Stimulated activated naive B cell treated with anti-CD40 and anti-IgM and Interleukin-4, amounts not matched to agents 10 μg/mL and 1 μg/mL and 100 μg/mL, for 72 hours (primary cell): ENCODE data around the gene TUBA1B.

Source experiments
- ATAC-seq, 2 donors: fragments of 150-1000 bp; cut with Tn5 transposase; replicated peaks; 2 replicates each; pipeline ENCODE4 v1.10.0; 2021; ENCODE audit warnings: moderate library complexity in 1 of 2
- DNase-seq: peaks from one replicate; pipeline ENCODE4 v3.0.0; 2021
- H3K27ac Mint-ChIP-seq: one replicate; pipeline ENCODE4 v1.8.0; 2022; ENCODE audit warnings: mild to moderate bottlenecking, mixed read lengths
- H3K27me3 Mint-ChIP-seq, 2 donors: one replicate each; pipeline ENCODE4 v1.8.0; 2022; ENCODE audit warnings: mixed read lengths in 2 of 2
- H3K36me3 Mint-ChIP-seq, 2 donors: one replicate each; pipeline ENCODE4 v1.8.0; 2022; ENCODE audit warnings: mixed read lengths in 2 of 2, mild to moderate bottlenecking in 1 of 2
- H3K4me1 Mint-ChIP-seq, 2 donors: one replicate each; pipeline ENCODE4 v1.8.0; 2022; ENCODE audit warnings: mixed read lengths in 2 of 2, mild to moderate bottlenecking in 1 of 2
- H3K4me3 Mint-ChIP-seq, 2 donors: one replicate each; pipeline ENCODE4 v1.8.0; 2022; ENCODE audit warnings: mild to moderate bottlenecking in 2 of 2, mixed read lengths in 2 of 2, moderate library complexity in 1 of 2
- H3K9me3 Mint-ChIP-seq, 2 donors: one replicate each; pipeline ENCODE4 v1.8.0; 2022; ENCODE audit warnings: mixed read lengths in 2 of 2, mild to moderate bottlenecking in 1 of 2

The TUBA1B gene

DNA sequence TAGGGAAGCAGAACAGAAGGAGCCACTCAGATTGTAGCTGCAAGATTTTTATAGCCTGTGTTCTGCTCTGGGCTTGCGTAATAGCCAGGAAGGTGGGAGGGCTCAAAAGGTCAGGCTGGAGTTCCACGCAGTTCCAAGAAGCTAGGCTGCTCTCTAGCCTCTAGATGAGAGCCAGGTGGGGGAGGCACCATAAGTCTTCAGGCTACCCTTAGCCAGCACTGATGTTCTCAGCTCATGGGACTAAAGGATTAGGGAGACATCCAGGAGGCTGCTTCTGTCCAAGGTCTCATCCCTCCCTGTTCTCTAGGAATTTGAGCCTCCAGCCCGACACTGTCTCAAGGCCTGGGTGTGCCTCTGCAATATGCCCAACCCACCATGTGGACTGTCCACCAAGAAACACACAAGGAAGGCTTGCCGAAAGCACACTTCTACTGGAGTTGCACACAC is 22.2 kb downstream of the TUBA1B start:
- H3K36me3 Mint-ChIP-seq: peaks cover 13 to 16% of the 10 kb centered on the region in 2 donors
- H3K4me3 Mint-ChIP-seq: peak overlapping the region; percentile 96
- DNase-seq: no peak
- H3K27me3 Mint-ChIP-seq: no peaks in the 10 kb centered on the region
- H3K4me1 Mint-ChIP-seq: peaks cover 24 to 49% of the 10 kb centered on the region in 2 donors
- H3K27ac Mint-ChIP-seq: no peak overlapping the region
- H3K9me3 Mint-ChIP-seq: no peaks in the 10 kb centered on the region
- no peak for ATAC-seq

DNA sequence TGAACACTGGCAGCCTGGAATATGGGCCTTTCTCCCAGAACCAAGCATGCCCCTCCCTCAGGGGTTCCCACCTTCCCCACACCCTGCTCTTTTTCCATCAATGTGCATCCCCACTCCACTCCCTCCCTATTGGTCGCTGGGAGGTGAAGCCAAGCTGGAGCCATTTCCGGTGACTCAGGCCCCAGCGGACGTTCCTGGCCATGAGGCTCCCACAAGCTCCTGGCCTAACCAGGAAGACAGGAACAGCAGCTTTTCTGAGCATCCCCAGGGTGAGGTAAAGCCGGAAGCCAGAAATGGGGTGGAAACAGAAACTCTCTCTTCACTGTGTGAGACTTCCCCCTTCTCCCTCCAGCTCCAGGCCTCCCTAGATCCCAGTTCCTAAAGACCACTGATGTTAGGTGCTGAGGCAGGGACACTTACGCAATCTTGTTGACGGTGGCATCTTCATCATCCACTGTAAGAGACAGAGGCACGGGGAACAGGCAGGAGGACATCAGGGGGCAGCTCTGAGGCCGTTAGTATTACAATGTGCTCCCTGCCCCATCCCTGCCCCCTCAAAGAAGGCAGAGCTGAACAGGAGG is 25.6 kb downstream of the TUBA1B start:
- no peak overlapping the region for H3K4me3 Mint-ChIP-seq
- H3K27ac Mint-ChIP-seq: no peak overlapping the region
- DNase-seq: no peak
- H3K4me1 Mint-ChIP-seq: peaks cover 23 to 46% of the 10 kb centered on the region in 2 donors
- no peaks in the 10 kb centered on the region for H3K9me3 Mint-ChIP-seq
- H3K27me3 Mint-ChIP-seq: no peaks in the 10 kb centered on the region
- peaks cover 23 to 47% of the 10 kb centered on the region in 2 donors for H3K36me3 Mint-ChIP-seq
- ATAC-seq: no peak

- no peaks in the 10 kb centered on the region for H3K9me3 Mint-ChIP-seq
Measured at GRCh38 chr12:49104822-49105221, 26.4 kb downstream of the TUBA1B start.

GRCh38 chr12:49100380-49100779 is 30.8 kb downstream of the TUBA1B start:
- Mint-ChIP-seq H3K4me3 (no peak overlapping the region), H3K27ac (no peak overlapping the region), H3K4me1 (peaks cover 3% of the 10 kb centered on the region in 2 donors), H3K9me3 (no peaks in the 10 kb centered on the region), H3K27me3 (peaks cover 3 to 4% of the 10 kb centered on the region in 2 donors), H3K36me3 (peaks cover 32 to 73% of the 10 kb centered on the region in 2 donors)
- ATAC-seq (no peak), DNase-seq (no peak)

More at GRCh38 chr12:49104822-49105221, 26.4 kb downstream of the TUBA1B start:
- Mint-ChIP-seq H3K27ac (no peak overlapping the region), H3K36me3 (peaks cover 26 to 55% of the 10 kb centered on the region in 2 donors), H3K27me3 (no peaks in the 10 kb centered on the region), H3K4me1 (peaks cover 21 to 44% of the 10 kb centered on the region in 2 donors), H3K4me3 (no peak overlapping the region)
- ATAC-seq (no peak), DNase-seq (no peak)

- peaks cover 8 to 9% of the 10 kb centered on the region in 2 donors for H3K4me1 Mint-ChIP-seq
- H3K9me3 Mint-ChIP-seq: no peaks in the 10 kb centered on the region
- H3K27me3 Mint-ChIP-seq: peaks cover 14 to 15% of the 10 kb centered on the region in 2 donors
- ATAC-seq (no peak), DNase-seq (no peak)
- no peak overlapping the region for H3K4me3 Mint-ChIP-seq
- H3K36me3 Mint-ChIP-seq: peaks cover 22 to 65% of the 10 kb centered on the region in 2 donors
- H3K27ac Mint-ChIP-seq: no peak overlapping the region
Measured at GRCh38 chr12:49098703-49099102, 32.5 kb downstream of the TUBA1B start.

GRCh38 chr12:49098035-49098451 is 33.2 kb downstream of the TUBA1B start:
- no peak overlapping the region for H3K4me3 Mint-ChIP-seq

GRCh38 chr12:49097381-49097780 is 33.8 kb downstream of the TUBA1B start:
- no peak overlapping the region for H3K27ac Mint-ChIP-seq
- peaks cover 22 to 53% of the 10 kb centered on the region in 2 donors for H3K36me3 Mint-ChIP-seq
- peaks cover 14 to 18% of the 10 kb centered on the region in 2 donors for H3K4me1 Mint-ChIP-seq
- H3K4me3 Mint-ChIP-seq: no peak overlapping the region
- H3K27me3 Mint-ChIP-seq: peaks cover 22 to 23% of the 10 kb centered on the region in 2 donors
- H3K9me3 Mint-ChIP-seq: no peaks in the 10 kb centered on the region
- DNase-seq (no peak), ATAC-seq (no peak)

More at GRCh38 chr12:49098035-49098451, 33.2 kb downstream of the TUBA1B start:
- Mint-ChIP-seq H3K27me3 (peaks cover 18 to 19% of the 10 kb centered on the region in 2 donors), H3K36me3 (peaks cover 22 to 59% of the 10 kb centered on the region in 2 donors), H3K27ac (no peak overlapping the region), H3K4me1 (peaks cover 11 to 13% of the 10 kb centered on the region in 2 donors), H3K9me3 (no peaks in the 10 kb centered on the region)
- peak; percentile 58 to 65 for ATAC-seq
- peak; percentile 29 for DNase-seq

DNA sequence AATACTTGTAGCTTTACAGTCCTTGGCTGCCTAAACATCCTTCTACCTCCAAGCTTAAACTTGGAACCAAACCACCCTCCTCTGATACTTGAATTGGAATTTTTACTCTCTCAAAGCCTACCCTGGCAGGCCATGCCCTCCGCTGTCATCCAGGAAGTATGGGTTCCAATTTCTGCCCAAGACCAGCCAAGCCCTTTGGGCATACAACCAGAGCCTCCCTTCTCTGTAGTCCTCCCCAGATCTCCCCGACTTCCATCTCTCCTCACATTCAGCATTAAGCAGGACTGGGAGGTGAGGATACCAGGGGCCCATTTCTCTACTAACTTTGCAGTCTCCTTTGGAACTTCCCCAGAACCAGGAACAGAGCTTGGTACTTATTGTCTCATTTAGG is 36.2 kb downstream of the TUBA1B start:
- Mint-ChIP-seq H3K27me3 (peaks cover 45% of the 10 kb centered on the region in 2 donors), H3K4me3 (no peak overlapping the region), H3K4me1 (peaks cover 31 to 41% of the 10 kb centered on the region in 2 donors)

DNA sequence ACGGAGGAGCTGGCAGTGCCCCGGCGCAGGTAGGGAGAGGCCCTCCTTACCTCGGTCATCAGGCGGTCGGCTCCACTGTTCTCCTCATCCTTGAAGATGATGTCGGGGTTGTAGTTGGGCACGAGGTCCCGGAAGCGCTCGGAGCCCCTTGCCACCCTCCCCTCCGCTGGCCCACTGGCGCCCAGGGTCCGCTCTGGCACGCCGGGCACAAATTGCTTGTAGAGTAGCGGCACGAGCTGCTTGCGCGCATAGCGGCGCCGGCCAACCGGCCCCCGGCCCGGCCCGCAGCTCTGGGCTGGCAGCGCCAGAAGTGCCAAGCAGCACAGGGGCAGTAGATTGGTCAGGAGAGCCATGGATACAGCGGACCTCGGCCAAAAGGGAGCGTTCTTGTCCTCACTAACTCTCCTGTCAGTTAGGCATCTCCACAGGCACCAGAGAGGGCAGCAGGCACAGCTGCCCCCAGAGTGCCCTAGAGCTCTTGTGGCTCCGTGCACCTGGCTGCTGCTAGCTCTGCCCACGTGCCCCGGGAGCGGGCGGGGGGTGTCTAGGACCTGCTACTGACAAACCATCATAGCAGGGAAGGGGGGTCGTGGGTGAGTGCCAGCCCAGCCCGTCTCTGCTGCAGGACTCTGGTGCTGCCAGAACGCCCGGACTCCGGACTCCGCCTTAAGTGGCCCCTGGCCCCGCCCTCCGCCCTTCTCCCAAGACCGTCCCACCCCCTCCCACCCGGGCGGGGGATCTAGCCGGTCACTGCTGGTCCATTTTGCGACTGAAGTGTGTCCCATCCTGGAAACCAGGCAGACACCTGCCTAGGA is 36.8 kb downstream of the TUBA1B start, which contains the start of gene DHH:
TSS of gene DHH (minus strand) at position 642 of the 815 bp plus-strand sequence. CDS start at position 353, 289 bp downstream.
- no peak for DNase-seq
- Mint-ChIP-seq H3K4me3 (peak within 1 kb of the TSS; percentile 45 to 55), H3K36me3 (peaks cover 9 to 29% of the 10 kb centered on the region in 2 donors), H3K4me1 (peaks cover 33 to 46% of the 10 kb centered on the region in 2 donors), H3K9me3 (no peaks in the 10 kb centered on the region), H3K27ac (peak within 1 kb of the TSS; percentile 57), H3K27me3 (peaks cover 49 to 51% of the 10 kb centered on the region in 2 donors)
- peak; percentile 17 to 24 for ATAC-seq

More for the DNA sequence above, 36.2 kb downstream of the TUBA1B start:
- Mint-ChIP-seq H3K9me3 (no peaks in the 10 kb centered on the region), H3K27ac (peak overlapping the region; percentile 57), H3K36me3 (peaks cover 11 to 33% of the 10 kb centered on the region in 2 donors)
- ATAC-seq (no peak), DNase-seq (no peak)

GRCh38 chr12:49093792-49094159 is 37.4 kb downstream of the TUBA1B start:
- no peaks in the 10 kb centered on the region for H3K9me3 Mint-ChIP-seq
- peaks cover 53 to 55% of the 10 kb centered on the region in 2 donors for H3K27me3 Mint-ChIP-seq

GRCh38 chr12:49092816-49093406 is 38.3 kb downstream of the TUBA1B start:
- Mint-ChIP-seq H3K27ac (no peak overlapping the region), H3K27me3 (peaks cover 59 to 60% of the 10 kb centered on the region in 2 donors), H3K36me3 (peaks cover 9 to 25% of the 10 kb centered on the region in 2 donors), H3K4me1 (peaks cover 39 to 54% of the 10 kb centered on the region in 2 donors), H3K4me3 (no peak overlapping the region), H3K9me3 (no peaks in the 10 kb centered on the region)
- DNase-seq (no peak), ATAC-seq (no peak)

More at GRCh38 chr12:49093792-49094159, 37.4 kb downstream of the TUBA1B start:
- peaks cover 35 to 46% of the 10 kb centered on the region in 2 donors for H3K4me1 Mint-ChIP-seq
- DNase-seq: no peak
- H3K36me3 Mint-ChIP-seq: peaks cover 9 to 29% of the 10 kb centered on the region in 2 donors
- H3K4me3 Mint-ChIP-seq: peak overlapping the region; percentile 45 to 55
- ATAC-seq: no peak
- peak overlapping the region; percentile 42 for H3K27ac Mint-ChIP-seq

DNA sequence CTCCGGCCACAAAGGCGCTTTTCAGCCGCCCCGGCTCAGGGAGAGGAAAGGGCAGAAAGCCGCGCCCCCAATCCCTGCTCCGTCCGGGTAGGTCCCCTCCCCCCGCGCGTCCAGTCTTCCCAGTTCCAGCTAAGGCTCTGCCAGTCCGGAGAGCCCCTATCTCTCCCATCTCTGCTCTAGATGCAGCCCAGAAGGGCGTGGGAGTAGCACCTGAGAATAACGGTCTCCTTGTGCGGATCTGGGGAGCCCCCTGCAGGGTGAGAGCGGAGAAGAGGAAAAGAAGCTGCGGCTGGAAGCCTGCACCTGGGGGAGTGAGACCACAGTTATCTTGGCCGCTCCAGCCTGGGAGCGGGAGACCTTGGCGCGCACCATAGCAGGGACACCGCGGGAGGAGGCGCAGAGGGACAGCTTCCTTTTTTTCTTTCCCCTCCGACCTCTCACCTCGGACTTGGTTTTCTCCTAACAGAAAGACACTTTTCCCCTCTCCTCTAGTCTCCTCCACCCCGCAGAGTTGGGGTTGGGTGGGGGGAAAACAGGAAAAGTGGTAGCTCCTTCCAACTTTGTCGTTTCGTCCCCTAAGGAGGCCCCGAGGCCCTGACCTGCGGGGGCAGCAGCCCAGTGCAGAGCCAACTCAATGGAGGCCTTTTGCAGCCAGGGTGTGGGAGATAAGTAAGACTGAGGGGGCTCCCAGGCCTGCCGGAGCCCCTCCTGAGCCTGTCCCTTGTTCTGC is 38.9 kb downstream of the TUBA1B start:
- Mint-ChIP-seq H3K27me3 (peaks cover 59 to 60% of the 10 kb centered on the region in 2 donors), H3K4me3 (peak overlapping the region; percentile 70 to 71), H3K27ac (peak overlapping the region; percentile 26), H3K4me1 (peaks cover 41 to 55% of the 10 kb centered on the region in 2 donors), H3K36me3 (peaks cover 9 to 20% of the 10 kb centered on the region in 2 donors), H3K9me3 (no peaks in the 10 kb centered on the region)
- peak; percentile 56 for DNase-seq
- peak; percentile 40 to 55 for ATAC-seq

DNA sequence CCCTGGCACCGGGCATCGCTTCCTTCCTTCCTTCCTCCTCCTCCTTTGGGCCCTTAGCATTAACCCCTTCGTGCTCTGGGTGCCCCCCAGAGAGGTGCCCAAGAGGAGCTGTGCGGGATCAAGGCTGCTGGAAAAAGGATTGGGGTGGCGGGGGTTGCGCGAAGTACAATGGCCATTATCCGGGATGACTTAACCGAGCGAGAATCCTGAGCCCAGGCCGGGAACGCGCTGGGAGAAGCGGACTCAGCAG is 39.4 kb downstream of the TUBA1B start:
- peaks cover 9 to 18% of the 10 kb centered on the region in 2 donors for H3K36me3 Mint-ChIP-seq
- H3K4me3 Mint-ChIP-seq: peak overlapping the region; percentile 70 to 71
- no peak for DNase-seq
- peak overlapping the region; percentile 26 for H3K27ac Mint-ChIP-seq
- H3K4me1 Mint-ChIP-seq: peaks cover 41 to 55% of the 10 kb centered on the region in 2 donors
- no peaks in the 10 kb centered on the region for H3K9me3 Mint-ChIP-seq
- H3K27me3 Mint-ChIP-seq: peaks cover 59 to 61% of the 10 kb centered on the region in 2 donors
- ATAC-seq: no peak
